ENCODE data around the gene LZTS3. TPM values are rescaled to one million over a fixed set of nuclear protein-coding genes. Genes with fewer than 3 reads are reported as not detected.

Gene LZTS3
- total and polyA plus RNA-seq, 4 donors: 8.8 to 18.6 (median 13.1) TPM

DNA sequence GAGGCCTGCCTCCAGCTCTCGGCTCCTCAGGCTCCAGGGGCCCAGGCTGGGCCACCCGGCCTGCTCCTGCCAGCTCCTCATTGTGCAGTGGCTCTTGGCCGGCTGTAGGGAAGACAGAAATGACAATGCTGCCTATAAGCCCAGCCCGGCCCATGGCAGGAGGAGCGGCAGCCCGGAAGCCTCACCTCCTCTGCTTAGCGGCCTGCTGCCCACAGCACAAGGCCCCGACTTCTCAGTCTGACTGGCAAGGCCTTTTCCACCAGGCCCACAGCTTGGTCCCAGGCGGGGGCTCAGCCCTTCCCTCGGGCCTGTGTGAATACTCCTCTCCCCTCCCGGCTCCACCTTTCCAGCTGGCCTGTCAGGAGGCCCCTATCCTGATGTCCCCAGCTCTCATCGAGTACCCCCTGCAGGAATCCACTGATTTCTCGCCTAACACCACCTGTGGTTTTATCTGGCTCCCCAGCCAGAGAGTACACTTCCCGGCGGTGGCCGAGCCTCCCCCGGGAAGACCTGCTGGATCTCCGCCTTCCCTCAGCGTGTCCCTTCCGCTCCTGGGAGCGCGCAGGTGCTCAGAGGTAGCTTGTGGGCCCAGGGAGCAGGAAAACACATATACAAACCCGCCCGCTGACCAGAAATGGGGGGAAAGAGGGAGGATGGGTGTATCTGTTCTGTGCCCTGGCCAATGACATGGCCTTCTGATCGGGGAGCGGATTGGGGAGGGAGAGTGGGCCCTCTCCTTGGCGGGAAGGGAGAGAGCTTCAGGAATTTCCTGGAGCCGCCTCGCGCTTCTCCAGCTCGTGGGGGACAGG lies 30.2 kb upstream of the LZTS3 start:
- H3K4me3 ChIP-seq: peak overlapping the region; percentile 82
- H3K27ac ChIP-seq (ENCODE audit: low read depth in 1 of 2, low read length in 1 of 2): peak overlapping the region; percentile 93 to 95
- peaks cover 0 to 18% (median 0%) of the 10 kb centered on the region in 5 donors for H3K4me1 ChIP-seq (ENCODE audit: control insufficient read depth in 5 of 5, insufficient read depth in 5 of 5, low read length in 5 of 5)
- TF ChIP-seq, protein P1, sequence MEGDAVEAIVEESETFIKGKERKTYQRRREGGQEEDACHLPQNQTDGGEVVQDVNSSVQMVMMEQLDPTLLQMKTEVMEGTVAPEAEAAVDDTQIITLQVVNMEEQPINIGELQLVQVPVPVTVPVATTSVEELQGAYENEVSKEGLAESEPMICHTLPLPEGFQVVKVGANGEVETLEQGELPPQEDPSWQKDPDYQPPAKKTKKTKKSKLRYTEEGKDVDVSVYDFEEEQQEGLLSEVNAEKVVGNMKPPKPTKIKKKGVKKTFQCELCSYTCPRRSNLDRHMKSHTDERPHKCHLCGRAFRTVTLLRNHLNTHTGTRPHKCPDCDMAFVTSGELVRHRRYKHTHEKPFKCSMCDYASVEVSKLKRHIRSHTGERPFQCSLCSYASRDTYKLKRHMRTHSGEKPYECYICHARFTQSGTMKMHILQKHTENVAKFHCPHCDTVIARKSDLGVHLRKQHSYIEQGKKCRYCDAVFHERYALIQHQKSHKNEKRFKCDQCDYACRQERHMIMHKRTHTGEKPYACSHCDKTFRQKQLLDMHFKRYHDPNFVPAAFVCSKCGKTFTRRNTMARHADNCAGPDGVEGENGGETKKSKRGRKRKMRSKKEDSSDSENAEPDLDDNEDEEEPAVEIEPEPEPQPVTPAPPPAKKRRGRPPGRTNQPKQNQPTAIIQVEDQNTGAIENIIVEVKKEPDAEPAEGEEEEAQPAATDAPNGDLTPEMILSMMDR (IDR thresholded peaks at IDR 0.05; ENCODE audit: control extremely low read depth, extremely low read depth): no peak
- no peaks in the 10 kb centered on the region for H3K9me3 ChIP-seq (ENCODE audit: control insufficient read depth in 4 of 4, insufficient read depth in 3 of 4, low read length in 3 of 4)
- WGBS, 2 donors: 12 to 17% methylated on average over 31 of the region's 31 CpGs
- ATAC-seq (ENCODE audit: insufficient read depth, low FRiP score): peak; percentile 8
- peak overlapping the region; percentile 77 to 82 for H3K9ac ChIP-seq (ENCODE audit: insufficient read depth in 1 of 2, low read length in 2 of 2)
- peaks cover 0 to 20% (median 12%) of the 10 kb centered on the region in 4 donors for H3K36me3 ChIP-seq (ENCODE audit: control insufficient read depth in 4 of 4, insufficient read depth in 4 of 4, low read length in 4 of 4)
- H3K27me3 ChIP-seq (ENCODE audit: control insufficient read depth in 3 of 3, insufficient read depth in 3 of 3, low read length in 2 of 3): no peaks in the 10 kb centered on the region
- DNase-seq: peak in 2 of 3 donors; percentile 6 to 21

DNA sequence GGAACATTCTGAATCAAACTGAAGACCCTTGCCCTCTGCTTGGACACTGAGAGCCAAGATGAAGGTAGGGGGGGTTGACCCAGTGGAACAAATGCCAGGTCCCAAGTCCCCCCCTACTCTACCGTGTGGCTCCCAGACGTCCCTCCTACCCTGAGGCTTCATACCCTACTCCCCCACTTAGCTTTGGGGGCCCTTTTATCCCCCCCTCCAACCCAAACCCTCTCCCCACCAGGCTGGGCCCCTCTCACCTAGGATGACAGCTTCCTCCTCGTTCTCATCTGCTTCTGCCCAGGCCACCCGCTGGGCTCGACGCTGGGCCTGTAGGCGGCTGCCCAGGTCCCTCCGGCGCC lies 29.6 kb upstream of the LZTS3 start:
- DNase-seq (no peak), ATAC-seq (ENCODE audit: insufficient read depth, low FRiP score) (no peak)
- peak overlapping the region in 1 of 2 donors; percentile 77 for H3K9ac ChIP-seq (ENCODE audit: insufficient read depth in 1 of 2, low read length in 2 of 2)
- peak overlapping the region; percentile 82 for H3K4me3 ChIP-seq
- H3K4me1 ChIP-seq (ENCODE audit: control insufficient read depth in 5 of 5, insufficient read depth in 5 of 5, low read length in 5 of 5): peaks cover 0 to 13% (median 0%) of the 10 kb centered on the region in 5 donors
- no peaks in the 10 kb centered on the region for H3K9me3 ChIP-seq (ENCODE audit: control insufficient read depth in 4 of 4, insufficient read depth in 3 of 4, low read length in 3 of 4)
- H3K36me3 ChIP-seq (ENCODE audit: control insufficient read depth in 4 of 4, insufficient read depth in 4 of 4, low read length in 4 of 4): peaks cover 0 to 20% (median 12%) of the 10 kb centered on the region in 4 donors
- TF ChIP-seq, protein P1 (IDR thresholded peaks at IDR 0.05; ENCODE audit: control extremely low read depth, extremely low read depth): no peak
- WGBS, 2 donors: 58 to 74% methylated on average over 9 of the region's 9 CpGs
- peak overlapping the region in 1 of 2 donors; percentile 95 for H3K27ac ChIP-seq (ENCODE audit: low read depth in 1 of 2, low read length in 1 of 2)
- H3K27me3 ChIP-seq (ENCODE audit: control insufficient read depth in 3 of 3, insufficient read depth in 3 of 3, low read length in 2 of 3): no peaks in the 10 kb centered on the region

DNA sequence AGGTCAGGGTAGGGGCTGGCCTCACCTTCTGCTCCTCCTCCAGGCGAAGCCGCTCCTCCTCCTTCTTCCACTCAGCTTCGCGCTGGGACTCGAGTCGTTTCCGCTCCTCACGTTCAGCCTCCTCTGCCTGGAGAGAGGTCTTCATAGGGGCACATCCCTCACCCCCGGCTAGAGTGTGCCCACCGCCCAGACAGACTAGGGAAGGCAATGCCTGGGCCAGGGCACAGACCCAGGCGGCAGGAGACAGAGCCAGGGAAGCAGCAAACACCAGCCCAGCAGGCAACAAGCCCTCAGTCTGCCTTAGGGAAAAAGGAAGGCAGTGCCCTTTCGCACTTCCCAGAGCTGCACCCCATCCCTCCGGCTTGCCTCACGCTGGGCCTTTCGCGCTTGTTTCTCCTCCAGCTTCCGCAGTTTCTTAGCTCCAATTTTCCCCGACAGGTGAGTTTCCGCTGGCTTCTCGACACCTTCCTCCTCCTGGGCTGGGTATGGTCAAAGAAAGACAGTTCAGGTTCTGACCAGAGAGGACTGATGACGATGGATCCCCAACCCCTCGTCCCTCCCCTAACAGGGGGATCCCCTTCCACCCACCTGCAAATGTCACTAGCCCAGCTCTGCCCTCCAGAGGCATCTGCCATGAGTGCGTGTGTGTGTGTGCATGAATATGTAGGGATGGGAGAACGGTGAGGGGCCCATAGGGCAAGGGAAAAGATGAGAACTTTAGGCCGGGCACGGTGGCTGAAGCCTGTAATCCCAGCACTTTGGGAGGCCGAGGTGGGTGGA lies 26.8 kb upstream of the LZTS3 start:
- peaks cover 0 to 13% (median 0%) of the 10 kb centered on the region in 5 donors for H3K4me1 ChIP-seq (ENCODE audit: control insufficient read depth in 5 of 5, insufficient read depth in 5 of 5, low read length in 5 of 5)
- H3K27me3 ChIP-seq (ENCODE audit: control insufficient read depth in 3 of 3, insufficient read depth in 3 of 3, low read length in 2 of 3): no peaks in the 10 kb centered on the region
- no peaks in the 10 kb centered on the region for H3K9me3 ChIP-seq (ENCODE audit: control insufficient read depth in 4 of 4, insufficient read depth in 3 of 4, low read length in 3 of 4)
- DNase-seq: no peak
- peaks cover 0 to 32% (median 23%) of the 10 kb centered on the region in 4 donors for H3K36me3 ChIP-seq (ENCODE audit: control insufficient read depth in 4 of 4, insufficient read depth in 4 of 4, low read length in 4 of 4)
- WGBS, 2 donors: 93 to 94% methylated on average over 27 of the region's 27 CpGs
- no peak for ATAC-seq (ENCODE audit: insufficient read depth, low FRiP score)
- no peak overlapping the region for H3K27ac ChIP-seq (ENCODE audit: low read depth in 1 of 2, low read length in 1 of 2)
- H3K9ac ChIP-seq (ENCODE audit: insufficient read depth in 1 of 2, low read length in 2 of 2): no peak overlapping the region
- H3K4me3 ChIP-seq: no peak overlapping the region
- TF ChIP-seq, protein P1 (IDR thresholded peaks at IDR 0.05; ENCODE audit: control extremely low read depth, extremely low read depth): no peak
